ENCODE results near the gene ZSWIM5.

ZSWIM5 gene

GRCh38 chr1:45008076-45008475 lies 198.3 kb downstream of the ZSWIM5 start:
- no peak for TF ChIP-seq CTCF (conservative IDR thresholded peaks at IDR 0.05; ENCODE audit: low read depth, low read length)
- Histone ChIP-seq H3K79me2 (ENCODE audit: insufficient read depth, low read depth) (no peaks in the 10 kb centered on the region), H3K27me3 (ENCODE audit: insufficient read depth, low read depth) (no peaks in the 10 kb centered on the region), H3K27ac (no peak overlapping the region), H3K4me3 (IDR thresholded peaks at IDR 0.05; ENCODE audit: insufficient read depth, low read depth, low read length) (no peak overlapping the region), H3K9ac (no peak overlapping the region), H3K36me3 (ENCODE audit: insufficient read depth) (no peaks in the 10 kb centered on the region), H3K4me2 (no peak overlapping the region), H2AFZ (ENCODE audit: low read depth) (no peak overlapping the region), H3K4me1 (ENCODE audit: low read depth, poor library complexity, severe bottlenecking) (peaks cover 11% of the 10 kb centered on the region), H4K20me1 (ENCODE audit: insufficient read depth) (no peaks in the 10 kb centered on the region)

GRCh38 chr1:45007311-45007710 lies 199.1 kb downstream of the ZSWIM5 start:
- H3K27ac ChIP-seq, result no peak overlapping the region
- H4K20me1 ChIP-seq (ENCODE audit: insufficient read depth), result no peaks in the 10 kb centered on the region
- peaks cover 11% of the 10 kb centered on the region for H3K4me1 ChIP-seq (ENCODE audit: low read depth, poor library complexity, severe bottlenecking)
- H3K36me3 ChIP-seq (ENCODE audit: insufficient read depth), result no peaks in the 10 kb centered on the region
- H3K4me2 ChIP-seq, result no peak overlapping the region
- H2AFZ ChIP-seq (ENCODE audit: low read depth), result no peak overlapping the region
- no peaks in the 10 kb centered on the region for H3K27me3 ChIP-seq (ENCODE audit: insufficient read depth, low read depth)
- TF ChIP-seq CTCF (conservative IDR thresholded peaks at IDR 0.05; ENCODE audit: low read depth, low read length), result no peak
- no peaks in the 10 kb centered on the region for H3K79me2 ChIP-seq (ENCODE audit: insufficient read depth, low read depth)
- H3K4me3 ChIP-seq (IDR thresholded peaks at IDR 0.05; ENCODE audit: insufficient read depth, low read depth, low read length), result no peak overlapping the region
- H3K9ac ChIP-seq, result no peak overlapping the region

GRCh38 chr1:45005761-45006160 lies 200.6 kb downstream of the ZSWIM5 start:
- H3K79me2 ChIP-seq (ENCODE audit: insufficient read depth, low read depth), result no peaks in the 10 kb centered on the region
- no peak overlapping the region for H3K9ac ChIP-seq
- H3K36me3 ChIP-seq (ENCODE audit: insufficient read depth), result no peaks in the 10 kb centered on the region
- no peak overlapping the region for H3K27ac ChIP-seq
- TF ChIP-seq CTCF (conservative IDR thresholded peaks at IDR 0.05; ENCODE audit: low read depth, low read length), result no peak
- H3K4me1 ChIP-seq (ENCODE audit: low read depth, poor library complexity, severe bottlenecking), result peaks cover 6% of the 10 kb centered on the region
- H3K4me2 ChIP-seq, result no peak overlapping the region
- no peak overlapping the region for H2AFZ ChIP-seq (ENCODE audit: low read depth)
- H4K20me1 ChIP-seq (ENCODE audit: insufficient read depth), result no peaks in the 10 kb centered on the region
- no peak overlapping the region for H3K4me3 ChIP-seq (IDR thresholded peaks at IDR 0.05; ENCODE audit: insufficient read depth, low read depth, low read length)
- H3K27me3 ChIP-seq (ENCODE audit: insufficient read depth, low read depth), result no peaks in the 10 kb centered on the region

- Histone ChIP-seq H3K79me2 (ENCODE audit: insufficient read depth, low read depth) (no peaks in the 10 kb centered on the region), H3K4me2 (no peak overlapping the region), H3K9ac (no peak overlapping the region), H3K27me3 (ENCODE audit: insufficient read depth, low read depth) (no peaks in the 10 kb centered on the region), H3K4me1 (ENCODE audit: low read depth, poor library complexity, severe bottlenecking) (no peaks in the 10 kb centered on the region), H3K27ac (no peak overlapping the region), H3K36me3 (ENCODE audit: insufficient read depth) (no peaks in the 10 kb centered on the region), H4K20me1 (ENCODE audit: insufficient read depth) (no peaks in the 10 kb centered on the region), H2AFZ (ENCODE audit: low read depth) (no peak overlapping the region), H3K4me3 (IDR thresholded peaks at IDR 0.05; ENCODE audit: insufficient read depth, low read depth, low read length) (no peak overlapping the region)
- TF ChIP-seq CTCF (conservative IDR thresholded peaks at IDR 0.05; ENCODE audit: low read depth, low read length), result no peak
These were observed 202.0 kb downstream of the ZSWIM5 start for GRCh38 chr1:45004281-45004920.

All from KMS-11 (cell line).